HG02759 (cell line): ENCODE results near the gene AGBL4.

Source experiments
- ATAC-seq: cut with Tn5 transposase; IDR thresholded peaks from one replicate; pipeline ENCODE4 v1.9.1; 2021; ENCODE audit warnings: mild to moderate bottlenecking, moderate library complexity; ENCODE audit not compliant: unreplicated experiment

The AGBL4 gene

DNA sequence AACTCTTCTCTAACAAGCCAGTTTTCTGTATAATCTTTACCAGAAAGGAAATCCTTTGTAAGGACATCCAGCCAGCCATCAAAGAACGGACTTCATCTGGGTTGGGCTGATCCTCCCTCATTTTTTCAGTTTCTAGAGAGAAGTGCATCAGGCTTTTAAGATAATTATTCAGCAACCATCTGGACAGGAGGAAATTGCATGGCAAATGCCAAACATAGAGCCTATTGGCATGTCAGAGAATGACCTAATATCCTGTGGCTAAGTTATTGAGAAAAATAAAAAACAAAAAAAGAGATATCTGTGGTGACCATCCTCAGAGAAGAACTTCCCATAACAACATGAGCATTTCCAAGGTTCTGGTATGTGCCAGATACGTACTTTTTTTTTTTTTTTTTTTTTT lies 1172.1 kb downstream of the AGBL4 start:
- ATAC-seq = no peak

DNA sequence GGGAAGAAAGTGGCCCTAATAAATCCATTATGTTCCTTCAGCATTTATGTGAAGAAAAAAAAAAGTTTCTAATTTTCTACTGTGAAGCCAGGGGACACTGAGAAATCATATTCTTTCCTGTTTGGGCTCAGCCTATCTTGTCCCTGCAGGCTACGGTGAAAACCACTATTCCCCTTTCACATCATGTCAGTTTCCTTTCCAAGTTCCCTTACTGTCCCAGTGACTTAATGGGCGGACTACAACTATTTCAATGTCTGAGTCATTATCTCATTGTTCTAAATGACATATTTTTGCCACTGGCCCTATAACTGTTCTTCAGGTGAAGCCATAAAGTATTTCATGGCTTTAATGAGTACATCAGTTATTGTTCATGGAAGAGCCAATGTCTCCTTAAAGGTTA lies 1175.7 kb downstream of the AGBL4 start:
- ATAC-seq = no peak

DNA sequence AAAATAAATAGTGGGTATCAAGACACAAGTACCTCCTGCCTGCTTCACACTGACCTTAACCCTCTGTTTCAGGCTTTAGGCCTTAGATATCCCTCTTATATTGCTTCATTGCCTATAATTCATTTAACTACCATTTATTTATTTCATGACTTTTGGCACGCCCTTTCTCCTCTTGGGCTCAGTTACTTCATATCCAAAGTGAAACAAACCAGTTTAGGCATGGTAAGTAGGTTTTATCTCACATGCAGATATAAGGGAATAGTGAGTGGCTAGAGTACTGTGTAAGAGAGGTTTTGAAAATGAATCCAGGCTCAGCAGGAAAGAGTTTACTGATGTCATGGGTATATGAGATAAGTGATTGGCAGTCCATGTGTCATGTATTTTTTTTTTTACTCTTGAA lies 1177.3 kb downstream of the AGBL4 start:
- ATAC-seq = no peak

DNA sequence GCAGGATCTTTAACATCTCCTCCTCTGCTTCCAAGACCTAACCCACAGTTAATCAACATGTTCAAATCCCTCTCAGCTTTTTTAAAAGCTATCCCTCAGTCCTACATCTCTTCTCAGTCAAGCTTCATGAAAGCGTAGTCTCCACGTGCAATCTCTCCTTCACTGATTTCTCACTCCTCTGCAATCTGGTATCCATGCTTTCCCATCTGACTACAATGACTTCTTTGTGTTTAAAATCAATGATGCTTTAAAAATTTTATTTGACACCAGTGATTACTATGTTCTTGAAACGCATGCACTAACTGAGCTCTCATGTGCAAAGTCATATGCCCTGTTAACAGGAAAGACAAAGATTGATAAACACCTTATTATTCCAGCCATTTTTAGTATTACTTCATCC lies 1179.6 kb downstream of the AGBL4 start:
- ATAC-seq = no peak

- no peak for ATAC-seq
Measured at GRCh38 chr1:48841966-48842365, 1181.8 kb downstream of the AGBL4 start.

GRCh38 chr1:48841461-48841860 lies 1182.3 kb downstream of the AGBL4 start:
- no peak for ATAC-seq

GRCh38 chr1:48831120-48831978 lies 1192.4 kb downstream of the AGBL4 start:
- no peak for ATAC-seq

DNA sequence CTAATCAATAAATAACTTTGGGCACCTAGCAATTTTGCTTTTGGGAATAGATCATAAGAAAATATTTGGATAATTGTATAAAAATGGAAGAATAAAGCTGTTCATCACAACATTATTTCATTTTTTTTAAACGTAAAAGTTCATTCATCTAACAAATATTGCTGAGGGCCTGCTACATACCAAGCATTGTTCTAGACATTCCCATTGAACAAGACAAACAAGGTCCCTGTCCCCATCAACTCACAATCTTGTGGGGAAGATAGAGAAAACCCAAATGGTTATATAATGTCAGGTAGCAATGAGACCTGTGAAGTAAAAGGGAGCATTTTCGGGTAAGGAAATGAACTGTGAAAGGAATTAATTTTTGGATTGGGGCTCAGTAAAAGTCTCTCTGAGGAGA lies 1193.0 kb downstream of the AGBL4 start:
- no peak for ATAC-seq

DNA sequence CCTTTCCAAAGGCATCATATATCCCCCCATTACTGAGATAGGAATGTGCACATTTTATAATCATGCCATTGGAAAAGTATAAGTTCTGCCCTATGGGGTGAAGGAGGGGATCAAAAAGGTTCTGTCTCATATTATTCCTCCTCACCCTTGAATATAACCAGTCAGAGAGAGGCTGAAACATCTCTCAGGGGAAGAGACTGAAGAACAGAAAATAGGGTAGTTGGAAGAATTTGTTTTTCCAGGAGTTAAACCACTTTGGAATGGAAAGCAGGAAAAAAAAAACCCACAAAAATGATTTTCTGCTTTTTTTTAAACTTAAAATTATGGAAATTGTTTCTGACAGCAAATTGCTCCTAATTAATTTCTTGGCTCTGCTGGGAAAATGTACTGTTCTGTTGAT lies 1194.3 kb downstream of the AGBL4 start:
- ATAC-seq = no peak

GRCh38 chr1:48823168-48823567 lies 1200.6 kb downstream of the AGBL4 start:
- no peak for ATAC-seq

- no peak for ATAC-seq
Measured at GRCh38 chr1:48820491-48820890, 1203.3 kb downstream of the AGBL4 start.

GRCh38 chr1:48817505-48818114 lies 1206.1 kb downstream of the AGBL4 start:
- peak; percentile 77 for ATAC-seq

GRCh38 chr1:48810740-48811139 lies 1213.0 kb downstream of the AGBL4 start:
- no peak for ATAC-seq

DNA sequence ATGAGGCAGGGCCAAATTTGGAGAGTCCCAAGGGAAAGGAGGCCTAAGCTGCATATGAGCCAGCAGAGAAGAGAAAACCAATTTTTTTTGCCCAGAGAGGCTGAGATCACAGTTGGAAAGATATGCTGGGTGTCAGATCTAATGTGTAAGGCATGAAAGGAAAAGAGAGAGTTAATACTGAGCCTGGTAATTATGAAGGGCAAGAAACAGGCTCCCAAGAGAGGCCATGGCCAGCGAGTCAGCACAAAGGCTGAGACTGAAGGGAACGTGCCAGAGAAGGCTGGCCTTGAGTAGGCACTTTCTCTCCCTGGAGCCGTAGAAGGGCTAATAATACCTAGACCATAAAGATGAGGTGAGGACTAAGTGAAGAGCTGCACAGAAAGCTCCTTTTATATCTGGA lies 1215.3 kb downstream of the AGBL4 start:
- no peak for ATAC-seq

GRCh38 chr1:48807554-48808260 lies 1216.0 kb downstream of the AGBL4 start:
- ATAC-seq = no peak

- ATAC-seq = no peak
Measured at GRCh38 chr1:48803474-48803873, 1220.3 kb downstream of the AGBL4 start.

GRCh38 chr1:48794816-48795215 lies 1228.9 kb downstream of the AGBL4 start:
- no peak for ATAC-seq

DNA sequence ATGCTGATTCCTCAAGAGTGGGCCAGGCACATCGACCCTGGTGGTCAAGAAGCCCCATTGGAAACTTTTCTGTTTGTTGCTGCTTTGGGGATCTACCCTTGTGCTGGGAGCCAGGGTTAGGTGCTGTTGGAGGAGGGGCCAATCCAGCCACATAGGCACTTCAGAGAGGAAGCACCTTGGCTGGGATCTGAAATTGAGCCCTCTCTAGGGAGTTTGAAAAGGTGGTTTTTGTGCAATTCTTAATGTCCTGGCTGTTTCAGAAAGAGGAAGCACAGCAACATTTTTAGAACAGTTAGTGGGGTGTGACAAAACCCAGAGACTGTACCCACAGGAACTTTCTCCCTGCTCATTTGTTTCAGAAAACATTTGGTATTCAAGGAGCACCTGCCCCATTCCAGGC lies 1229.9 kb downstream of the AGBL4 start:
- peak; percentile 86 for ATAC-seq

DNA sequence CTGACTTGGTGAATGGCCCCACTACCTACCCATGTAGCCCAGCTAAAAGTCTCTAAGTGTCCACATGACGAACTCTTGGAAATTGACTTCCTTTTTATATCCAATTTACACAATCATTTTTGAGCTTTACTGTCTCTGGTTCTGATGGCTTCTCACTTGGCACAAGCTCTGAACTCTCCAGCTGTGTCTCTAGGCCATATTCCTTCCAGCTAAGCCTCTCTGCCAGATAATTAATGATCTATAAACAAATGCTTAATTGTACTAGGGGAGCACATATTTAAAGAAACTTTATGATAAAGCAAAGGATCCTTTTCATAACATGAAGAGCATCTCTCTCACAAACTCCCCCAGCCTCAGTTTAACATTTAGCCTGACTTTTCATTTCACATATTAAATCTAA lies 1230.8 kb downstream of the AGBL4 start:
- no peak for ATAC-seq

DNA sequence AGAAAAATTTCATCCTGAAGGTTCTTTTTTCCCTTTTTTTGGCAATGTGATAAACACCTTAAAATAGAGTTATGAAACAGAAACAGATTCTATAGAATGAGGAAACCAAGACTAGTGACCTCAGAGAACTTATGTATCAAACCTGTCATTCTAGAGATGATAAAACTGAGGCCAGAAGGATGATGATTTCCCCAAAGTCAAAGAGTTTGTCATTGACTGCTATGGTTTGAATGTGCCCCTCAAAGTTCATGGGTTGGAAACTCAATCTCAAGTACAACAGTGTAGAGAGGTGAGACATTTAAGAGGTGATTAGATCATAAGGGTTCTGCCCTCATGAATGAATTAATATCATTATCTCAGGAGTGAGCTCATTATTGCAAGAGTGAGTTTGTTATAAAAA lies 1233.4 kb downstream of the AGBL4 start:
- no peak for ATAC-seq

GRCh38 chr1:48789903-48790302 lies 1233.9 kb downstream of the AGBL4 start:
- ATAC-seq = no peak

DNA sequence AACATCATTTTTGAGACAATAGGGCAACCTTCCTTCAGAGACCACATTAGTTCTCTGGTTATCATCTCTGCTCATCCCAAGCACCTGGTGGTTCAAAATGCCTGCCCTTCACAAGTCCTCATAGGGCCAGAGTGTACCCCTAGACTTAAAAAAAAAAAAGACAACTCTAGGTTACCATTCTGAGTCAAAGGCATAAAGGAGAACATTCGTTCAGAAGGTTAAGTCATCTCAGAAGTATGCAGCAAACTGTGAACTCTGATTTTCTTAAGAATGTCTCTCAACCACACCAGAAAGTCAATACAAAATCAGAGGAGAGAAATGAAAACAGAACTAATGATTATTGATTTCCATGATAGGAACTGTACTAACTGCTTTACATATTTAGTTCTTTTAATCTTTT lies 1237.9 kb downstream of the AGBL4 start:
- no peak for ATAC-seq
